HPDE6-E6E7 (cell line): ENCODE data around the gene AGK.
"Not testable (repeated sequence)": the region's sequence is repeated elsewhere in the genome, so short reads cannot be mapped to it uniquely, and the experiment has no call there.

ENCODE experiments used
- DNase-seq: peaks from one replicate; pipeline ENCODE4 v3.0.0; 2011; ENCODE audit warnings: missing footprints; ENCODE audit errors: extremely low spot score

Gene AGK

DNA sequence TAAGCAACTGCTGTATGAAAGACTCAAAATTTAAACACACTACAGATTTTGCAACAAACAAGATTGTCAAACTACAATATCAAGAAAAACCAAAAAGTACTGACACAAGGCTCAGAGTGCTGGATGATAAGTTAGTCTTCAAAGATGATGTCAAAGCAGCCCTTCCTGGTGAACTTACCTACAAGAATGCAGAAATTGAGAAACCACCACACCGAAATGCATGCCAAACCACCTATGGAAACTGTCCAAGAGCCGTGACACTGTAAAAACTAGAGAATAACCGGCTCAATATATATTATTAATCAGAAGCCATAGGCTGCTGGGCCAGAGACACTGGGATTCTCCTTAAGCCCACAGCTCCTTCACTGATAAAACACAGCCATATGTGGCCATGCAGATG, 125.4 kb downstream of the AGK start:
- no peak for DNase-seq

DNA sequence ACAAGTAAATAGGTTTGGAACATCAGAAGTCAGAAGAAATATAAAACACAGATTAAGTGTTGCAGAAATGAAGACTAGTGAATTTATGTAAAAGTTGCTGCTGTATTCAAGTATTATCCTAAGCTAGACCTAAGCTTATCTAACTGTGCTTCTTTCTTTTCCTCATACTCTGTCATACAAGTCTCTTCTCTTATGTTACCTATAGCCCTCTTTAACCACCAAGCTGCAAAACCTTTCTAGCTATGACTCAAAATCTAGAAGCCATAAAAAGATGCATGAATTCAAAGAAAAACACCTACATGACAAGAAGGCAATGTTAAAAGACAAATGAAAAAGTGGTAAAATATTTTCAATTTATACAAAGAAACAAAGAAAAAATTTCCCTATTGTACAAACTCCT, 127.8 kb downstream of the AGK start:
- no peak for DNase-seq

DNA sequence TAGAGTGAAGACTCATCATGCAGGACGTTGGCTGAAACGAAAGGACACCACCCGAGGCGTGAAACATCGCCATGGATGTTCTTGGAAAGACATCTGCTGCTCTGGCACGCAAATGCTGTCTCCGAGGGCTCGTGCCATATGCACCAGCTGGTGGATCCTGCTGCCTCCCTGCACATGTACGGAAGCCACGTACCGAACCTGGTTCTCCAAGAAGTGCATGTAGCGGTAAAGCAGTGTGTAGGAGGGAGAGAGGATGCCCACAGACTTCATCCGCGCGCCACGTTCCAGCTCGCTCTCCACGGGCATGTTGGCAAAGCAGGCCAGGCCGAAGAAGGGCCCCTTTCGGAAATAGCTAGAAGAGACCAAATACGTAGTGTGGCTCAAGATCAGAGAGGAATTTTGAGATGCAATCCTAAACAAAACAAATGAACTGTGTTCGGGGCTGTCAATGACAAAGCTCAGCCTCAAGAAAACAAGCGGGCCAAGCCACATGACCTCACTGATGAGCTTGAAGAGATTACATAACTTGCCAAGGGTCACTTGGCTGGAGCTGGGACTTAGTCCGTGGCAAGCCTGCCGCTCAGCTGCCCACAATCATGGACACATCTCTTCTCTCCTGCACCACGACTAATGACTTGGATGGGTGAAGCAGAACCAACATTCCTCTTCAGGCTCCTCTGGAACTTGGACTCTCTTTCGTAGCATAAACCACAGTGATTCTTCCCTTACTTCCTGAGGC, 134.2 kb downstream of the AGK start:
- DNase-seq = no peak

DNA sequence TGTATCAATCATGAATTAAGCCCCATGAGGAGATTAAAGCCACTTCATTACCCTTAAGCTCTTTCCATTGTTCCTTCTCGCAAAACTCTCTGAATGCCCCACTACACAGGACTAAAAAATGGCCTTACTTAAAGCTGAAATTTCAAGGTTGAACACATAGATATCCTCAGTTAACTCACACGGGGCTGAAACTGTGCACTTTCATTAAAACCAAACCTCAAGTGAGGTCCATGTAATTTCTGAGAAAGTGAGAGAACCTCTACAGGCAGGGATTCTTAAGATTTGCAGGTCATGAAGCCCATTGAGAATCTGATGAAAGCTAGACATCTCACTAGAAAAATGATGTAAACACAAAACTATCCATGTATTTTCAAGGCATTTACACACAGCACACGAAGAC, 134.9 kb downstream of the AGK start:
- DNase-seq = no peak

DNA sequence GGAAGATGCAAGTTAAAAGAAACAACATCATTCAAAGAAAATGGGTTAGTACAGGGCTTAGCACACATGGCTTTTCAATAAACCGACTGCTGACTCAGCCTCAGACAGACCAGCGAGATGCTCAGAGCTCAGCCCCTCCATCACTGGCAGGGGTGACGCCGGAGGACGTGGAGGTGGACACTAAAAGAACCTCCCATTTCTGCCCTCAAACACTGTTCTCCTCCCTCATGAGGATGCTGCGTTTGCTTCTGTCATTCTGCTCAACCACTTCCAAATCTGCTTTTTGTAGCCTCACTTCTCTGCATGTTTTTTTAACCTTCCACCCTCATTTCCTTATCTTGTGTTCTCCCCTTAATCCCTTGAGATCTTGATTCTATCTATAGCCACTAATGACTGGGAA, 135.5 kb downstream of the AGK start:
- no peak for DNase-seq

DNA sequence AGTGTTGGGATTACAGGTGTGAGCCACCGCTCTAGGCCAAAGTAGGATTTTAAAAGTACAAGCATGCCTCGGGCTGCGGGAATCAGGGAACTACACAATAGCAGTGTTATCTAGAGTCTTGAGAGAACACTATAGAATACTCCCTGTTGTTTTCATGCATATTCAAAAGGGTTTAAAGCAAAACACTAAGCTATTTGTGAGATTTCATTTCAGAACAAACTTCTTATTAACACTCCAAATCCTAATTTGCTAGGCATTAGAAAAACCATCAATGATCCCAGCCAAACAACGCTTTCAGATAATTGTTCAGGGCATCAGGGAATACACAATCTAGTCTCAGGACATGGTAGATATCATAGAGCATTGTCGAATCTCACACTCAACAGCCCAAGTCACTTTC, 136.8 kb downstream of the AGK start:
- no peak for DNase-seq

DNA sequence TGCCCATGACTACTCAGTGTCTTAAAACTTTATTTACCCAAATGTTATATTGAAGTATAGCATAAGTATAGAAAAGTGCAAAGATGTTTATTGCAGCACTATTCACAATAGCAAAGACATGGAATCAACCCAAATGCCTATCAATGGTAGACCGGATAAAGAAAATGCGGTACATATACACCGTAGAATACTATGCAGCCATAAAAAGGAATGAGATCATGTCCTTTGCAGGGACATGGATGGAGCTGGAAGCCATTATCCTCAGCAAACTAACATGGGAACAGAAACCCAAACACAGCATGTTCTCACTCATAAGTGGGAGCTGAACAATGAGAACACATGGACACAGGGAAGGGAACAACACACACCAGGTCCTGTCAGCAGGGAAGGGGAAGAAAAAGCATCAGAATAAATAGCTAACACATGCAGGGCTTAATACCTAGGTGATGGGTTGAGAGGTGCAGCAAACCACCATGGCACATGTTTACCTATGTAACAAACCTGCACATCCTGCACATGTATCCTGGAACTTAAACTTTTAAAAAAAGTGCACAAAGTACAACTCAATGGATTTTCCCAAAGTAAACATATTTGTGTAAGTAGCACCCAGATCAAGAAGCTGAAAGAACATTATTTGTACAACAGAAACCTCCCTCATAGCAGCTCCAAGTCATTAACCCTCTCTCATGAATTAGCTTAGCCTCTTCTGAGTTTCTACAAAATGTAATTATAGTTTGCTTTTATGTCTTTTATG, 138.0 kb downstream of the AGK start:
- DNase-seq = not testable (repeated sequence)

DNA sequence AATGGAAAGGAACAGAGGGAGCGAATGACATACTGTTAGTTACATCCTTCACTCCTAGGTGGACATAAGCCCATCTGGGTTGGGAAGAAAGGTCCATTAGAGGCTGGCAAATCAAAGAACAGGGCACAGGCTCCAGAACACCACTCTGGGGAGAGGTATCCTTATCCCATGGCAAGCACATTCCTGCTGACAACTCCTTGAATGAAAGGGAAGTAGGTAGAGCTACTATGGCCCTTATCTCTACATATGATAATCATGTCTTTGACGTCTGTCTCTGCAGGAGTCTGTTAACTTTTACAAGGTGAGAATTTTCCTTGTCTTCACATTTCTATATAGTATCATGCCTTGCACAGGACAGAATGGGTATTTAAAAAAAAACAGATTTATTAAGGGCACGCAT, 140.3 kb downstream of the AGK start:
- no peak for DNase-seq

DNA sequence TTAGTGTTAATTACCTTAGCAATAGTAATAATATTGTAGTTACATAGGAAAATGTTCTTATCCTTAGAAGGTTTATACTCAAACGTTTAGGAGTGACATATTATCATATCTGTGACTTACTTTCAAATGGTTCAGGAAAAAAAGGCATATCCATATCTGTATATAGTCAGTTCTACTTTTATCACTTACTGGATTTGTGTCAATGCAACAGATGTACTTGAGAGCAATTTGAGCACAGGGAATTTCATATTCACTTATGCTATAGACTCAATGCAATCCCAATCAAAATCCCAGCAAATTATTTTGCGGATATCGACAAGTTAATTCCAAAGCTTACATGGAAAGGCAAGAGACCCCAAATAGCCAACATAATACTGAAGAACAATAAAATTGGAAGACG, 140.8 kb downstream of the AGK start:
- no peak for DNase-seq

DNA sequence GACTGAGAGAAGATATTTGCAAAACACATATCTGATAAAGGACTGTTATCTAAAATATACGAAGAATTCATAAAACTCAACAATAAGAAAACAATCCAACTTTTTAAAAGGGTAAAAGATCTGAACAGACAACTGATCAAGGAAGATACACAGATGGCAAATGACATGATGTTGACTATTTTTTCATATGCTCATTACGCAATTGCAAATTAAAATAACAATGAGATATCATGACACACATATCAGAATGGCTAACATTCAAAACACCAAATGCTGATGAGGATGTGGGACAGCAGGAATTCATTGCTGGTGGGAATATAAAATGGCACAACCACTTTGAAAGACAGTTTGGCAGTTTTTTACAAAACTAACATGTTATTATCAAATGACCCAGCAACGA, 141.9 kb downstream of the AGK start:
- no peak for DNase-seq

DNA sequence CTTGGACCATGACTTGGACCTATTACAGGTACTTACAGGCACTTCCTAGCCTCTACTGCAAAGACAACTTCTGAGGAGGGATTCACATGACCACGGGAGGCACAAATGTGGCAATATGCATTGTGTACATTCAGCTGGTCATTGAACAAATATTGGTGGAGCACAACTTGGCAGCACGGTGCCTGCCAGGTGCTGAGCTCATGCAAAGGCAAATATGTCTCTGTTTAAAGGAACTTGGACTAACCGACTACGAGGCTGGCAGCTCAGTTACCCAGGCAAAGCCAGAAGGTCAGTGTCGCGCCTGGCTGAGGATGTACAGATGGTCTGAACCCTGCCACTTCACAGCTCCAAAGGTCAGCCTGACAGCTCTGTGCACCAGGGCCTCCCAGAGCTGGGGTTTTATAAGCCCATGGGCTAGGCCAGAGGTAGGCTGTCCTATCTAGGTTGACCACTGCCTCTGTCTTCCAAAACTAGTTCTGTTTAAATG, 144.6 kb downstream of the AGK start:
- no peak for DNase-seq

DNA sequence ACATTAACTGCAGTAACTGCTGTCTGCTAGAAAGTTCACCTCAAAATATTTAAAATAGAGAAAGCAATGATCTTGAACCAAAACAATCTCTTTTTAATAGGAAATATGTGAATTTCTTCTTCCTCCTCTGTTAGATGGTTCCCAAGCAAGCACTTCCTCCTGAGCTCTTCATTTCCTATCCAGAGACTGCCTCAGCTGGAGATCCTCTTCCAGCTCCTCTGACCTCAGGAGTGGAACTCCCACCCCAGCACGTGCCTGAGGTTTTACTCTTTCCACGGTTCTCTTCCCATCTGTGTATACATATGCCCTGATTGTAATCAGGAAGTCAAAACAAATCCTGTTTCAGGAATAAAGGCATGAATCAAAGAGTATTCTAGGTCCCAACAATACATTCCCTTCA, 145.1 kb downstream of the AGK start:
- no peak for DNase-seq

DNA sequence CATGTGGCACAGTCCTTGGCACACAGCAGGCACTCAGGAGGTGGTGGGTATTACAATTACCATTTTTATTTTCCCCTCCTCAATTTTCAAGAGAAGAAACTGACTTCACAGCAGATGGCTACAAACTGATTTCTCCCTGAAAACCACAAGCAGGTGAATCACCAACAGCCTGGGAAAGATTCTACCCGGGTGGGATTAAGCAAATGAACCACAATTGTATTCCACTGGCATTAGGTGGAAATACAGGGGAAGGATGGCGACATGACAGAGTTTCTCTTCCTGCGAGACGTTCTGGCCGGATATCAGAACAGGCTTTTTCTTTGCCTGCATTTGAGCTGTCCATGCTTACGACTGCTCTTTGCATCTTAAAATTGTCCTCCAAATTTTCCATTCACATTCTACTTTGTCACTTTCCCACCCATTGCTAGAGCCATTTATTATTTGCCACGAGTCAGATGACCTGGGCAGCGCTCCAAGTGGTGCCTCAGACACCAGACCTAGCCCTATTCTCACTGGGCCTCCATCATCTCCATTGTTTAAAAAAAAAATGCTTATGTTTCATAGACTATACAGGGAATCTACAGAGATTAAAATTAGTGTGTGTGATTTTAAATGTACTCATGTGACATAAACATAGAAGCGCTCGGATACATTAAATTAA, 146.1 kb downstream of the AGK start:
- no peak for DNase-seq

DNA sequence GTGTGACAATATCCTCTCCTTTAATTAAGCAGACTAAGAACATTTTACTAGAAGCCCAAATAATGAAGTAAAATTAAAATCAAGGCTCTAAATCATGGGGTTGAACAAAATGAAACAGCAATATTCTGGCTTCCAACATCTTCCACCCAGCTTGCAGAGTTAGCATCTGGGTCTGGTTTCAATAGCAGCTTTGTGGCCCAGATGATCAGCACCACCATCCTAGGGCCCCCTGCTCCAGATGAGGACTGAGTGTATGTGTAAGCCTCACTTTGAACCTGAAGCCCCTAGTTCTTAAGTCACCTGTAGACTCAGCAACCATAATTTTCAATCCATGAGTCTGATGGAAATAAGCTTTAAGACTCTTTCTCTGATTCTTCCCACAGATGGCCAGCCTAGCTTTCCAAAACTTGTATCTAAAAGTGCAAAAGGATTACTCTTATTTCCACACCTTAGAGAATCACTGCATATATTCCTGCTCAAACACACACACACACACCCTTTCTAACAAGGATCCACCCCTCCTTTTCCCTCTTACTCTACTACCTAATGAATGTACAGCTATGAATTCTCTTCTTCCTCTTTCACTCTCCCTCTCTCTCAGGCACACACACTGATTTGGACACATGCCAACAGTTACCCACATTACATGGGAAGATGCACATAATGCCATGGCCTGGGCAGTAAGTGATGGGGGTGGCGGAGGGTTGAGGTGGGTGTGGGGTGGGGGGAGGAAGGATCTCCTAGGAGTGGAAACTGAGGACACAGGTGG, 147.2 kb downstream of the AGK start:
- DNase-seq = no peak

DNA sequence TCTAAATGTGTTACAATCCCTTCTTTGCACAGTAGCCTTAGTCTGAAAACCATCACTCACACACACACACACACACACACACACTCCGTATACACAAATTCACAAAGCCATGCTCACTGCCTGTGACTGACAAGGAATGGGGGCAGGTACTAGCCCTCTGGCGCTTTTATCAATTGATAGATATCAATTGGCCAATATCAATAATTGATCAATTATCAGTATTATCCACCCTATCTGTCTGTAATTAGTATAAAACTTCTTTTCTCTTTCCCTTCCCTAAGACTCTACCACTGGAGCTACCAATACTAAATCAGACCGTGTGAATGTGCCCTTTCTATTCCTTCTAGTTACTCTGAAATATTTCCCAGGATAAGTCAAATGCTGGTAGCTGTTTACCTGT, 148.7 kb downstream of the AGK start:
- no peak for DNase-seq

DNA sequence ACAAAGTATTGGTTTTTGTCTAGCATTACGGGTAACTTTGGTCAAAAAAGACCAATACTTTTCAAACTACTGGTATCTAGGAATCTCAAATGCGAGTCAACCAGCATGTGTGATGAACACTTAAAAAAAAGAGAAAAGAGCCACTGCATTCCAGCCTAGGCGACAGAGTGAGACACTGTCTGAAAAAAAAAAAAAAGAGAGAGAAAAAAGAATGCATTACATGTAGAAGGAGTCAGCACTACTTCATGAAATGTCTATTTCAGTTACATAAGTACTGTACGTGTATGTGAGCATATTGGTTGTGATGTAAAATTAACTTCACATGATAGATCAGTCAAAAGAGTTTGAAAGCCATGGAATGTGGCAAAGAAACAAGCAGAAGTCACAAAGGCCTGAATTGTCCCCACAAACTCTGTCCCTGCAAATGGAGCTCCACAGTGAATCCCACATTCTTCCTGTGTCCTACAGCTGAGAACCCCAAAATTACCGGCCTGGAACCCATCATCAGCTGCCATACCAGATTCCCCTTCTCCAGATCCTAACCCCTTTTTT, 149.2 kb downstream of the AGK start:
- no peak for DNase-seq

DNA sequence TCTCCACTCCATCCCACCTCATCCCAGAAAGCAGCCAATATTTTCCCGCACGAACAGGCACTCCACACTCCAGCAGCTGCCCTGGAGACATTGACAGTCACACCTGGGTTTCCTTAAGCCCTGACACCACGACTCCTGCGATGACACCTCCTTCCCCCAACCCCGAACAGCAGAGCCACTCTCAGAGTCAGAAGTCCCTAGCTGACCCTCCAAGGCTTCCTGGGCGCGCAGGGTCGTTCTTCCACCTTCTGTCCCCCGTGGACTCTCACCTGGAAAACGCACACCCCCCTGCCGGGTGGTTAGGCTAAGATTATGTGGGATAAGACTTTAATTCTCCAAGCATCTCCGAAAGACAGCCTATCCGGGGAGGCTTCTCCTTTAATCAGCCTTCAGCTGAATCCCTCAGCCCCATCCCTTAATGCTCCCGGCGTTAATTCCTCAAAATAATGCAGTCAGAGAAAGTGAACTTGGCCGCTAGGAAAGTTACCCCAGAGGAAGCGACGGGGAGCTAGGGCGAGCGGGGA, 149.7 kb downstream of the AGK start:
- DNase-seq = no peak

DNA sequence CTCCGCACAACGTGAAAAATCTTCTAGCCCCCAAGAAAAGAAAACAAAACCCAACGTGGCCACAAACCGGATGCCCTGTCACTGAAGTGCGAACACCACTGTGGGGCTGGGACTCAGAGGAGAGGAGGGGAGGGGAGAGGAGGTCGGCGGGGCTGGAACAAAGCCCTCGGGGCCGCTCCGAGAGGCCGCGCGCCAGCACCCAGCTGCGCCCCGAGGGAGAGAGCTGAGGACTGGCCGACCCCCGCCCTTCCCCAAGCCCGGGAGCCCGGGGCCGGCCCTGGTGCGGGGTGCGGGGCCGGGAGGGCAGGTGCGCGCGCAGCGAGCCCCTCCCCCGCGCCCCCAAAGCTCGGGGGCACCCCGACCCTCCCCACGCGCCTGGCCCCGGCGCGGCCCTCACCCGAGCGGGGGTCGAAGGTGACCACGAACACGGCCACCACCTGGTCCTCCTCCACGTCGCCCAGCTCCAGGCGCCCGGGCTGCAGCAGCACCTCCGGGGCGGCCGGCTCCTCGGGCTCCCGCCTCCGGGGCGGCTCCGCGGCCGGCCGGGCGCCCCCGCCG, 150.4 kb downstream of the AGK start:
- DNase-seq = peak; percentile 13

DNA sequence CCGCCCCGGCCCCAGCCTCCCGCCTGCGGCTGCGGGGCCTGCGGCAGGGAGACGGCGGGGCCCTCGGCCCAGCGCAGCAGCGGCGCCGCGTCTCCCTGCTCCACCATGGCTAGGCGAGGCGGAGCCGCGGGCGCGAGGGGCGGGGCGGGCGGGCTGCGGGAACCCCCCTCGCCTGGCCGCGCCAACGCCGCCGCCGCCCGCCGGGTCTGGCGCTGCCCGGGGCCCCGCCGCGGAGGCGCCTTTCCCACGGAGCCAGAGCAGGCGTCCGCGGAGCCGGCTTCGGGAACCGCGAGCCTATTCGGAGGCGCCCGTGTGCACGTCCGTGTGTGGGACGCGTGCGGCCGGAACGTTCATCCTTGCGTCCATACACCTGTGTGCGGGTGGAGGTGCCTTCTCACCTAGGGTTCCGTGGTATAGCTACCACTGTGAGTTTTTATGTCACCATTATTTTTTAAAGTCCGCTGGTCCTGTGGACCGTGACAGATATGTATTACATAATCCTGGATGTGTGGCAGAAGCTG, 150.9 kb downstream of the AGK start, which contains the start of gene DENND11:
Gene DENND11 (minus strand): TSS at position 120 of the 521 bp plus-strand sequence. CDS start 13 bp downstream, at position 107.
- peak; percentile 47 for DNase-seq

DNA sequence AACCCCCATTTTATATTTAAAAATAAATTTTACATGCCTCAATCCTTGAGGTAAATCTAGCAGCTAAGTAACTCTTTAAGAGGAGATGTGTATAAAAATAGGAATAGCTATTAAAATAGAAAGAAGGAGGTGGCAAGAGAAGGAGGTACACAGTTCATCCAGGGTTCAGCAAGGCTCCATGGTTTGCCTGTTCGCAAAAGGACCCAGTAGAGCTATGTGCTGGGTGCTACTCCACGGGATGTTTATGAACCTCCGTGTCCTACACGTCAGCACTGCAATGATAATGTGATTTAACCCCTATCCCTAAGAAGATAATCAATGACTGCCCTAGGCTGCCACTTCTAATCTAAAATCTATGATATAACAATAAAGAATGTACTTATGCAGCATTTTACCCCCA, 151.7 kb downstream of the AGK start:
- no peak for DNase-seq

DNA sequence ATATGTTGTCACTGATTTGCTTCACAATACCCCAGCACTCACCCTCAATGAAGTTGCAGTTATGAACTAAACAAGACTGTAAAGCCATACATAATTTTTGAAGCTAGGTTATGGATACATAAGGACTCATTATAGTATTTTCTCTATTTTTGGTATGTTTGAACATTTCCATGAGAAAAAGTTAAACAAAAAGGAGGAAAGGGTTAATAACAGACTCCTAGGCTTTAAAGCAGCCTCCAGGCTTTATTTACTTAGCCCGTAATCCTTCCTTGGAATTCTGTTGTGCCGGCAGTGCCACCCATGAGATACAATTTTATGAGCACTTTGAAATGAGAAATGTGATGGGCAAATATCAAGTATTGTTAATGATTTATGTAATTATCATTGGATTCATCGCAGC, 152.9 kb downstream of the AGK start:
- DNase-seq = no peak
